Activated T-cell treated with anti-CD3 and anti-CD28 coated beads, Interleukin-2, amount 50 U/mL, for 24 hours (primary cell): ENCODE results near the gene GMDS.

Source experiments
- DNase-seq: peaks from one replicate; pipeline ENCODE4 v3.0.0-alpha.2; 2020
- H3K27ac Mint-ChIP-seq: 2 replicates; pipeline ENCODE4 v1.8.0; 2020; ENCODE audit warnings: mild to moderate bottlenecking, mixed read lengths
- H3K27me3 Mint-ChIP-seq: 2 replicates; pipeline ENCODE4 v1.8.0; 2020; ENCODE audit warnings: mixed read lengths
- H3K36me3 Mint-ChIP-seq: 2 replicates; pipeline ENCODE4 v1.8.0; 2020; ENCODE audit warnings: low read depth, mixed read lengths
- H3K4me1 Mint-ChIP-seq: 2 replicates; pipeline ENCODE4 v1.8.0; 2020; ENCODE audit warnings: low read depth, mixed read lengths
- H3K4me3 Mint-ChIP-seq: 2 replicates; pipeline ENCODE4 v1.8.0; 2020; ENCODE audit warnings: mild to moderate bottlenecking, moderate library complexity, mixed read lengths
- H3K9me3 Mint-ChIP-seq: 2 replicates; pipeline ENCODE4 v1.8.0; 2020; ENCODE audit warnings: mixed read lengths

Gene GMDS

DNA sequence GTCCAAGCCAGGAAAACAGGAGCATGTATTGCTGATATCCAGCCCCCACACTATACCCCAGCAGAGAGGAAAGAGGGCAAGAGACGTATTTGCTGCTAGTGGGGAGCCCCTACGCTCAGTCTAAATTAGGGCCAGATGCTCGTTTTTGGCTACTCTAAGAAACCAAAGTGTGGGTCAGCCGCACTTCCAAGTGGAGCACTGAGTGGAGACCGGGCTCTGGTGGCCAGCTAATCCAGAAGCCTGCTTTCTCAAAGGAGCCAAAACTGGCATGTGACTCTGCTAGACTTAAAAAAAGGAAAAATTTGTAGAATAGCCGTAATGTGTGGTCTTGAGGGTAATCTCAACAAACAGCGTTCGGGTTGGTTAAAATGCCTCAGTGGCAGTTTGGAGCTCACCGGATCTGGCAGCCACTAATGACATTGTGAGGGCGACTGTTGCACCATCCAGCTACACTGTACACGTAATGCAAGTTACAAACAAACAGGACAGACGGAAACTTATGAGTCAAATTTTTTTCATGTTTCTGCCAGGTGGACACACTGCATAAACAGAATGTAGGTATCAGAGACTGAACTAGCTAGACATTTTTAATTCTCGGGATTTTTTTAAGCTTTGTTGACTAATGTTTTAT lies 404.8 kb downstream of the GMDS start:
- Mint-ChIP-seq H3K27ac (no peak overlapping the region), H3K36me3 (no peaks in the 10 kb centered on the region), H3K4me1 (no peaks in the 10 kb centered on the region), H3K27me3 (no peaks in the 10 kb centered on the region), H3K9me3 (peaks cover under 1% of the 10 kb centered on the region), H3K4me3 (no peak overlapping the region)
- DNase-seq = no peak

GRCh38 chr6:1839361-1839760 lies 406.0 kb downstream of the GMDS start:
- no peaks in the 10 kb centered on the region for H3K36me3 Mint-ChIP-seq
- no peak overlapping the region for H3K27ac Mint-ChIP-seq
- no peak overlapping the region for H3K4me3 Mint-ChIP-seq
- no peaks in the 10 kb centered on the region for H3K27me3 Mint-ChIP-seq
- DNase-seq = no peak
- H3K4me1 Mint-ChIP-seq = no peaks in the 10 kb centered on the region
- H3K9me3 Mint-ChIP-seq = peaks cover 2% of the 10 kb centered on the region

DNA sequence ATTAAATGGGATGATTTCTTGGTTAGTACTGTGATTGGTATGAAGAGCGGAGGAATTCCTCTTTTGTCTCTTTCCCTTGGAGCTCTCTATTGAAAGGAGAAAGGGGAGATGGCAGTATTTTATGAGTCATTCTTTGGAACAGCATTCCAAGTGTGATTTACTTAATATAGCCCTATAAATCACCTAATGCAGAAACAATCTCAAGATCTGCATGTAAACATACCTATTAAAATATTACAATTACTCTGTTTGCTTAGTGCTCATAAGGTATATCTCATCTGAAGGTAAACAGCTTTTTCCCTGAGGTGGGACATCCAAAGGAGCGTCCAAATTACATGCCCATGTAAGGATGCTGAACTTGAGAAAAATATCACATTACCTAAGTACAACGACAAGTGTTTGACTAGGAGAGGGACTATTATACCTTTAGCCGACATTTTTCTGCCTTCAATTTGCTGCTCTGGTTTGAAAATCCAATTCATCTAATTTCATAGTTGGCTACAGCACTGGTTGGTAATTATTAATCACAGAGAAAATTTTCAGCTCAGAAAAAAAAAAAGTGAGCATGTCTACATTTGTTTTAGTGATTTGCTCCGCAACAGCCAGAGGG lies 406.7 kb downstream of the GMDS start:
- no peaks in the 10 kb centered on the region for H3K27me3 Mint-ChIP-seq
- no peak overlapping the region for H3K27ac Mint-ChIP-seq
- H3K4me1 Mint-ChIP-seq = no peaks in the 10 kb centered on the region
- H3K4me3 Mint-ChIP-seq = no peak overlapping the region
- no peak for DNase-seq
- no peaks in the 10 kb centered on the region for H3K36me3 Mint-ChIP-seq
- peaks cover 2% of the 10 kb centered on the region for H3K9me3 Mint-ChIP-seq

DNA sequence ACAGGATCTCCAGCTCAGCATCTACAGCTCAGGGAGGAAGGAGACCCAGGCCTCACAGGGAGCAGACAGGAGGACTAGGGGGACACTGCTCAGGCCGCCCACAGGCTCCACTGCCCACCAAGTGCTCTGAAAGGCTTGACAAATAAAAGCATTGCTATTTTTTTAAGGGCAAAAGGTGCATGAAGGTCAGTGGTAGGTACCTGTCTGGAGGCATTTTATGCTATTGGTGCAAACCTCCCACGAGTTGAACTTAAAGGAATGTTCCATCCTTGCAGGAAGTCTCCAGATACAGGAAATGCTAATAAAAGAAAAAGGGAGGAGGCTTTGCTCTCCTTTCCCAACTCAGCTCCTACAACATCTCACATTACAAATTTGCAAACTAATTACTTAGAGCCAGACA lies 407.6 kb downstream of the GMDS start:
- Mint-ChIP-seq H3K4me1 (no peaks in the 10 kb centered on the region), H3K27me3 (no peaks in the 10 kb centered on the region), H3K27ac (no peak overlapping the region), H3K36me3 (peaks cover under 1% of the 10 kb centered on the region), H3K9me3 (peaks cover 2% of the 10 kb centered on the region), H3K4me3 (no peak overlapping the region)
- no peak for DNase-seq

- Mint-ChIP-seq H3K27me3 (no peaks in the 10 kb centered on the region), H3K9me3 (peaks cover 4% of the 10 kb centered on the region)
Observed at GRCh38 chr6:1836690-1837089, 408.7 kb downstream of the GMDS start.

GRCh38 chr6:1834646-1835516 lies 410.5 kb downstream of the GMDS start:
- Mint-ChIP-seq H3K4me1 (no peaks in the 10 kb centered on the region), H3K36me3 (peaks cover 15% of the 10 kb centered on the region), H3K4me3 (no peak overlapping the region), H3K27ac (no peak overlapping the region), H3K27me3 (no peaks in the 10 kb centered on the region), H3K9me3 (peaks cover 7% of the 10 kb centered on the region)
- DNase-seq = no peak

More at GRCh38 chr6:1836690-1837089, 408.7 kb downstream of the GMDS start:
- DNase-seq = no peak
- Mint-ChIP-seq H3K4me3 (no peak overlapping the region), H3K36me3 (peaks cover 6% of the 10 kb centered on the region), H3K27ac (no peak overlapping the region), H3K4me1 (no peaks in the 10 kb centered on the region)

GRCh38 chr6:1834207-1834606 lies 411.2 kb downstream of the GMDS start:
- Mint-ChIP-seq H3K27ac (no peak overlapping the region), H3K36me3 (peaks cover 20% of the 10 kb centered on the region), H3K4me3 (no peak overlapping the region), H3K9me3 (peaks cover 11% of the 10 kb centered on the region), H3K27me3 (no peaks in the 10 kb centered on the region), H3K4me1 (no peaks in the 10 kb centered on the region)
- DNase-seq = no peak

- Mint-ChIP-seq H3K36me3 (peaks cover 29% of the 10 kb centered on the region), H3K27ac (no peak overlapping the region), H3K9me3 (peaks cover 20% of the 10 kb centered on the region), H3K4me1 (no peaks in the 10 kb centered on the region), H3K4me3 (no peak overlapping the region), H3K27me3 (no peaks in the 10 kb centered on the region)
- DNase-seq = no peak
Observed at GRCh38 chr6:1832844-1833787, 412.3 kb downstream of the GMDS start.

DNA sequence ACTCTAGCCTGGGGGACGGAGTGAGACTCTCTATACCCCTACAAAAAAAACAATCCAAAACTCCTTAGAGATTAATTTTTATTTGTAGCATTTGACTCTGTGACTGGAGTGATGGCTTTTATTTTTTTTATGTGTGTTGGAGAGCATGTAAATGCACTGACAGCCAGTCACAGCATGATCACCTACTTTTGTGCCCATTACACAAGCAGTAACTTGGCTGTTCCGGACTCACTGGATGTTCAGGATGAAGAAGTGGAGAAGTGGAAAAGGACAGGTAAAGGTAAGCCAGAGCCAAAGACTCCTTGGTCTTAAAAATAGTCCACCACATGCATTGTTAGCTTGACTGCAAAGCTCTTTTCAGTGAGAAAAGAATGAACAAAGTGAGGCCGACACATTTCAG lies 413.0 kb downstream of the GMDS start:
- Mint-ChIP-seq H3K9me3 (peaks cover 27% of the 10 kb centered on the region), H3K4me3 (no peak overlapping the region), H3K27ac (no peak overlapping the region), H3K4me1 (no peaks in the 10 kb centered on the region), H3K27me3 (no peaks in the 10 kb centered on the region), H3K36me3 (peaks cover 35% of the 10 kb centered on the region)
- no peak for DNase-seq

- no peaks in the 10 kb centered on the region for H3K4me1 Mint-ChIP-seq
- H3K36me3 Mint-ChIP-seq = peaks cover 38% of the 10 kb centered on the region
- H3K27me3 Mint-ChIP-seq = no peaks in the 10 kb centered on the region
- H3K27ac Mint-ChIP-seq = no peak overlapping the region
- no peak overlapping the region for H3K4me3 Mint-ChIP-seq
- DNase-seq = no peak
- peaks cover 25% of the 10 kb centered on the region for H3K9me3 Mint-ChIP-seq
Observed at GRCh38 chr6:1827984-1828793, 417.2 kb downstream of the GMDS start.

GRCh38 chr6:1825926-1826325 lies 419.5 kb downstream of the GMDS start:
- H3K27me3 Mint-ChIP-seq = no peaks in the 10 kb centered on the region
- H3K27ac Mint-ChIP-seq = no peak overlapping the region
- no peaks in the 10 kb centered on the region for H3K4me1 Mint-ChIP-seq
- H3K4me3 Mint-ChIP-seq = no peak overlapping the region
- peaks cover 20% of the 10 kb centered on the region for H3K9me3 Mint-ChIP-seq
- peaks cover 30% of the 10 kb centered on the region for H3K36me3 Mint-ChIP-seq
- no peak for DNase-seq

- H3K27ac Mint-ChIP-seq = no peak overlapping the region
- peaks cover 20% of the 10 kb centered on the region for H3K9me3 Mint-ChIP-seq
- H3K4me3 Mint-ChIP-seq = no peak overlapping the region
- no peaks in the 10 kb centered on the region for H3K4me1 Mint-ChIP-seq
- H3K27me3 Mint-ChIP-seq = no peaks in the 10 kb centered on the region
- DNase-seq = no peak
- peaks cover 29% of the 10 kb centered on the region for H3K36me3 Mint-ChIP-seq
Observed at GRCh38 chr6:1825277-1825676, 420.1 kb downstream of the GMDS start.

DNA sequence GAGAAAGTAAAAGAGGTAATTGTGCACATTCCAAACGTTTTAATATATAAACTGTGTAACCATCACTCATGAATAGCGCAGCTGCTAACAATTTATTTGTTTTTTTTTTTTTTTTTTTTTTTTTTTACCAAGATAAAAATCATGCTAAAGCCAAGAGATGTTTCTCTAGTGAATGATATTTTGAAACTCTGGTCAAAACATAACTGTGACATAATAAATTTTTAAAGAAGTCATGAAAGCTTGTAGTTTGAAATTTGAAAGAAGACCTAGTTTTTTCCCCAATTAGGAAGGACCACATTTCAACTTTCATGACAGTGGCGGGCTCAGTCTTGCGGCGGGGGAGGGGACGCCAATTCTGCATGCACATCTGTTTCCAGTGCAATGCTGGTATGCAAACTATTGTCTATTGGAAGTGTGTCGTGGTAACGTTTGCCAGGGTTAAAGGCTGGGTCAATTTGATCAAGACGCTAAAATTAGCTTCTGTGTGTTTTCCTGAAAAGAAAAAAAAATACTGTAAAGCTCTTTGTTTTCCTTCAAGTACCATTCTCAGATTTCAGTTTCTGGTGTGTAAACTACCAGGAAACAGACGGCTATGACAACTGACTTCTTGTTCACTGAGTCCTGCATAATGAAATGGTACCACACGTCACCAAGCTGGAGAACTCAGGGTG lies 423.8 kb downstream of the GMDS start:
- Mint-ChIP-seq H3K27ac (no peak overlapping the region), H3K27me3 (no peaks in the 10 kb centered on the region), H3K36me3 (peaks cover 5% of the 10 kb centered on the region), H3K9me3 (no peaks in the 10 kb centered on the region), H3K4me3 (no peak overlapping the region), H3K4me1 (no peaks in the 10 kb centered on the region)
- DNase-seq = no peak
